ENCODE results near the gene CLDND2. TPM values are rescaled to one million over a fixed set of nuclear protein-coding genes. Genes with fewer than 3 reads are reported as not detected.

CLDND2 gene
- total RNA-seq, 4 donors from 2014 or later = not detected

DNA sequence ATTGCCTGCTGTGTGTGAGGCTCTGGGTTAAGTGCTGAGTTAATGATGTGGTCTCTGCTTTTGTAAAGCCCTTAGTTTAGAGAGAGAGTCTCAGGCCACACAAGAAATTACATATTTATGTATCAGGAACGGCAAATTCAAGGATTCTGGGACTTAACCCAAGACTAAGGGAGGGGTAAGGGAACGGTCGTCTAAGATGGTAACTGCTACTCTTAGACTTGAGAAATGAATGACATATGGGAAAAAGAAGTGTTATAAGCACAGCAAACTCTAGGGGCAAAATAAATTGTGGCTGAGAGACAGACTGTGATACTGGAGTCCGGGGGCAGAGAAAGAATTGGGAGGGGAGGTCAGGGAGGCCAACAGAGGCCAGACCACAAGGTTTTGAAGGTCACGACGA lies 37.1 kb downstream of the CLDND2 start:
- peaks cover 0 to 43% of the 10 kb centered on the region in 2 donors for H3K36me3 ChIP-seq
- WGBS, 2 donors (ENCODE audit: low coverage in 1 of 2) = 78 to 87% methylated on average over 6 of the region's 6 CpGs
- peaks cover 0 to 13% (median 0%) of the 10 kb centered on the region in 3 donors for H3K4me1 ChIP-seq
- peaks cover 55% of the 10 kb centered on the region for H3K27me3 ChIP-seq
- peaks cover 0 to 7% (median 0%) of the 10 kb centered on the region in 3 donors for H3K9me3 ChIP-seq
- H3K27ac ChIP-seq = no peak overlapping the region
- no peak overlapping the region for H3K4me3 ChIP-seq
- ATAC-seq = no peak
- no peak for TF ChIP-seq POLR2AphosphoS5 (IDR thresholded peaks at IDR 0.05)
- TF ChIP-seq CTCF (IDR thresholded peaks at IDR 0.05) = no peak
- TF ChIP-seq EP300 (IDR thresholded peaks at IDR 0.05) = no peak
- no peak for TF ChIP-seq POLR2A (IDR thresholded peaks at IDR 0.05)

DNA sequence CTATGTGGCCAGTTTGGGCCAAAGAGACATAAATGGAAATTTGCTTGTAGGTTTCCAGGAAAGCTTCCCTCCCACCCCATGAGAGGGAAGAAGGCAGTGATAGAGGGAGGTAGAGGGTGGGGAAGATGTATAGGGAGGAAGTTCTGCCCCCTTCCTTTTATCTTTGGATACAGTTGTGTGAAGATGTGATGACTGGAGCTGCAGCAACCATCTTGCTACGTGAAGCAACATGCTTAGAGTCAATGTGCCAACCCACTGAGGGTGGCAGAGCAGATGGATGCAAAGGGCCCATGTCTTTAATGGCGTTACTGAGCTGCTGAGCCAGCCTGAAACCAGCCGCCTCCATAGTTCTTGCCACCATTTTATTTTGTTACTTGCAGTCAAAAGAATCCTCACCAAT lies 37.6 kb downstream of the CLDND2 start:
- Histone ChIP-seq H3K36me3 (peaks cover 0 to 43% of the 10 kb centered on the region in 2 donors), H3K4me1 (peaks cover 0 to 13% (median 0%) of the 10 kb centered on the region in 3 donors), H3K27ac (no peak overlapping the region), H3K4me3 (no peak overlapping the region), H3K9me3 (peaks cover 0 to 7% (median 0%) of the 10 kb centered on the region in 3 donors), H3K27me3 (peaks cover 60% of the 10 kb centered on the region)
- WGBS, 2 donors (ENCODE audit: low coverage in 1 of 2) = 85% methylated on average over 3 of the region's 3 CpGs; no CpG with 5 or more reads in 1 of the 2 donors
- TF ChIP-seq CTCF (IDR thresholded peaks at IDR 0.05) (no peak), EP300 (IDR thresholded peaks at IDR 0.05) (no peak), POLR2AphosphoS5 (IDR thresholded peaks at IDR 0.05) (no peak), POLR2A (IDR thresholded peaks at IDR 0.05) (no peak)
- ATAC-seq = no peak

DNA sequence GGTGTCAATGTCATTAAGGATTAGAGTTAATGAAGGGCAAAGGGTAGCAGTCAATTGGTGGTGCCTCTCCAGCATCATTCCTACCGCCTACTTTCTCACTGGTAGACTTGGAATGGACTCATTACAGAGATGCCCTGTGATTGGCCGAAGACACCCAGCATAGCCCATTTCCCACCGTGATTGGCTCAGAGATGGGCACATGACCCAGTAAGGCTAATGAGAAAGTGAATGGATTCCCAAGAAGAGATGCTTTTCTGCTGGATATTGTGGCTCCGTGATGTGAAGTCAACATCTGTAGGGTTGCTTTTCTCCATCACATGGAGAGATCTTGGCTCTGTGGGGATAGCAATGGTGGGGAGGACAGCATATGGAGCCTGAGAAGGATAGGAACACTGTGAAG lies 38.4 kb downstream of the CLDND2 start:
- 90 to 100% methylated on average over 1 to 2 of the region's 4 CpGs for WGBS, 2 donors (ENCODE audit: low coverage in 1 of 2)
- Histone ChIP-seq H3K4me1 (peaks cover 0 to 13% (median 0%) of the 10 kb centered on the region in 3 donors), H3K36me3 (peaks cover 0 to 43% of the 10 kb centered on the region in 2 donors), H3K4me3 (no peak overlapping the region), H3K27me3 (peaks cover 69% of the 10 kb centered on the region), H3K27ac (no peak overlapping the region), H3K9me3 (peaks cover 0 to 7% (median 0%) of the 10 kb centered on the region in 3 donors)
- ATAC-seq = no peak
- TF ChIP-seq EP300 (IDR thresholded peaks at IDR 0.05) (no peak), POLR2A (IDR thresholded peaks at IDR 0.05) (no peak), CTCF (IDR thresholded peaks at IDR 0.05) (no peak), POLR2AphosphoS5 (IDR thresholded peaks at IDR 0.05) (no peak)

DNA sequence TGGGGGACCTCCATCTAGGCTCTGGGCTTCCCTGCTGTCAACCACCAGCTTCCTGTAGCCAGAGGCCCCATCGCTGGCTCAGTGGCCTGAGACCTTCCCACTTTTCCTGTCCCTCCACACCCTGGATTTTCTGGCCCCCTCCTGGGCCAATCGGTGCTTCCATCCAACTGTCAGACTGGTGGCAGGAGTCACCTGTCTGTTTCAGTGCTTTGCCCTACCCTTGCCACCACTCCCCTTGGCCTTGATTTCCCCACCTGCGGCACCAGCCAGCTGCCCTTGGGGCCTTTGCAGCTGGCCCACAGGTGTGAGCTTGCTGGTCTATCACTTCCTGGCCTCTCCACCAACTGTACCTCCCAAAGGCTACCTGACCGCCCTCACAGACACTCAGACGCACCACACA lies 39.4 kb downstream of the CLDND2 start:
- 76 to 79% methylated on average over 3 to 4 of the region's 5 CpGs for WGBS, 2 donors (ENCODE audit: low coverage in 1 of 2)
- no peak overlapping the region for H3K4me3 ChIP-seq
- ATAC-seq = no peak
- no peak overlapping the region for H3K27ac ChIP-seq
- no peak for TF ChIP-seq EP300 (IDR thresholded peaks at IDR 0.05)
- no peak for TF ChIP-seq CTCF (IDR thresholded peaks at IDR 0.05)
- TF ChIP-seq POLR2AphosphoS5 (IDR thresholded peaks at IDR 0.05) = no peak
- TF ChIP-seq POLR2A (IDR thresholded peaks at IDR 0.05) = no peak
- peaks cover 0 to 7% (median 0%) of the 10 kb centered on the region in 3 donors for H3K9me3 ChIP-seq
- peaks cover 0 to 43% of the 10 kb centered on the region in 2 donors for H3K36me3 ChIP-seq
- H3K27me3 ChIP-seq = peaks cover 73% of the 10 kb centered on the region
- peaks cover 0 to 13% (median 0%) of the 10 kb centered on the region in 3 donors for H3K4me1 ChIP-seq
